HS-27A (cell line): ENCODE results near the gene CRLF2.
"Not testable (repeated sequence)": the region's sequence is repeated elsewhere in the genome, so short reads cannot be mapped to it uniquely, and the experiment has no call there.

ENCODE experiments used
- DNase-seq: peaks from one replicate; pipeline ENCODE4 v3.0.0-alpha.2; 2012; ENCODE audit warnings: low read depth, missing footprints

CRLF2 gene

GRCh38 chrX:1215123-1215823 is 2.8 kb upstream of the CRLF2 start:
- no peak for DNase-seq

DNA sequence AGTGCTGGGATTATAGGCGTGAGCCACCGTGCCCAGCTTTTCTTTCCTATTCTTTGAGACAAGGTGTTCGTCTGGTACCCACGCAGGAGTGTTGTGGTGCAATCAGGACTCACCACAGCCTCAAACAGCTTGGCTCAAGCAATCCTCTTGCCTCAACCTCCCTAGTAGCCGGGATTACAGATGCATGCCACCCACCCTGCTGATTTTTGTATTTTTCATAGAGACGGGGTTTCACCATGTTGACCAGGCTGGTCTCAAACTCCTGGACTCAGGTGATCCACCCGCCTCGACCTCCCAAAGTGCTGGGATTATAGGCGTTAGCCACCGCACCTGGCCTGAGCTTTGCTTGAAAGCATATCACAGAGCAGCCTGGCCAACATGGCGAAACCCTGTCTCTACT is 1.5 kb upstream of the CRLF2 start:
- DNase-seq = no peak

DNA sequence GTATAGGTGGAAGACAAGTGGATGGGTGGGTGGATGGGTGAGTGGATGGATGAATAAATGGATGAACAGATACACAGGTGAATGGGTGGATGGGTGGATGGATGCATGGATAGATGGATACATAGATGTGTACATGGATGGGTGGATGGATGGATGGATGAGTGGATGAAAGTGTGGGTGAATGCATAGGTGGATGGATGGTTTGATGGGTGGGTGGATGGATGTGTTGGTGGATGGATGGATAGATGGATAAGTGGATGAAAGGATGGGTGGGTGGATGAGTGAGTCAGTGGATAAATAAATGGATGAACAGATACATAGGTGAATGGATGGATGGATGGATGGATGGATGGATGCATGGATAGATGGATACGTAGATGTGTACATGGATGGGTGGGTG is 1.6 kb downstream of the CRLF2 start:
- DNase-seq = no peak

DNA sequence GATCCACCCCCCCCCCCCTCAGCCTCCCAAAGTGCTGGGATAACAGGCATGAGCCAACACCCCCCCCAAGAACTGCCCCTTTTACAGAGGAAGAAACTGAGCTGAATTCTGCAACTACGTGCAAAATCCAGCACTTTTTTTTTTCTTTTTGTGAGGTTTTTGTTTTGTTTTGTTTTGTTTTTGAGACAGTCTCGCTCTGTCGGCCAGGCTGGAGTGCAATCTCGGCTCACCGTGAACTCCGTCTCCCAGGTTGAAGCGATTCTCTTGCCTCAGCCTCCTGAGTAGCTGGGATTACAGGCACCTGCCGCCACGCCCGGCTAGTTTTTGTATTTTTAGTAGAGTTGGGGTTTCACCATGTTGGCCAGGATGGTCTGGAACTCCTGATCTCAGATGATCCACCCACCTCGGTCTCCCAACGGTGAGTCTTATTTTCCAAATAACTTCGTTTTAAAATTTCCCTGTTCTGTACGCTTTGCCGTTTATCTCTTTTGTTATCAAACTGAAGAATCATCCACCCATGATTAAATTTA is 4.9 kb downstream of the CRLF2 start:
- DNase-seq = no peak

DNA sequence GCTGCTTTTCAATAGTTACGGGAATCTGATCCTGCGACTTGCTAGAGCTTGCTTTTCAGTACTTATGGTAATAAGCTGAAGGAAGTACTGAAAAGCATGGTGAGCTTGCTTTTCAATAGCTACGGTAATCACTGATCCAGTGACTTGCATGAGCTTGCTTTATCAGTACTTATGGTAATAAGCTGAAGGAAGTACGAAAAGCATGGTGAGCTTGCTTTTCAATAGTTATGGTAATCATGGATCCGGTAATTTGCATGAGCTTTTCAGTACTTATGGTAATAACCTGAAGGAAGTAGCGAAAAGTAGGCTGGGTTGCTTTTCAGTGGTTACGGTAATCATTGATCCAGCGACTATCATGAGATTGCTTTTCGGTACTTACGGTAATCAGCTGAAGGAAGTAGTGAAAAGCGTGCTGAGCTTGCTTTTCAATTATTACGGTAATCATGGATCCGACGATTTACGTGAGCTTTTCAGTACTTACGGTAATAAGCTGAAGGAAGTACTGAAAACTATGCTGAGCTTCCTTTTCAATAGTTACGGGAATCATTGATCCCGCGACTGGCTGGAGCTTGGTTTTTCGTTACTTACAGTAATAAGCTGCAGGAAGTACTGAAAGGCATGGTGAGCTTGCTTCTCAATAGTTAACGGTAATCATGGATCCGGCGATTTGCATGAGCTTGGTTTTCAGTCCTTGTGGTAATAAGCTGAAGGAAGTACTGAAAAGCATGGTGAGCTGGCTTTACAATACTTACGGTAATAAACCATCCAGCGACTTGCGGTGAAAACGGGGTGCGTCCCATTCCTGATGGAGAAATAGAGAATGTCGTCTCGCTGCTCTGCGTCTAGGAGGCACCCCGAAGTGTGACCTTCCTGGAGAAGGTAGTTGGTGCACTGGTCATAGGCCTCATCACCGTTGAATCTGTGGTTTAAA is 6.5 kb downstream of the CRLF2 start:
- no peak for DNase-seq

DNA sequence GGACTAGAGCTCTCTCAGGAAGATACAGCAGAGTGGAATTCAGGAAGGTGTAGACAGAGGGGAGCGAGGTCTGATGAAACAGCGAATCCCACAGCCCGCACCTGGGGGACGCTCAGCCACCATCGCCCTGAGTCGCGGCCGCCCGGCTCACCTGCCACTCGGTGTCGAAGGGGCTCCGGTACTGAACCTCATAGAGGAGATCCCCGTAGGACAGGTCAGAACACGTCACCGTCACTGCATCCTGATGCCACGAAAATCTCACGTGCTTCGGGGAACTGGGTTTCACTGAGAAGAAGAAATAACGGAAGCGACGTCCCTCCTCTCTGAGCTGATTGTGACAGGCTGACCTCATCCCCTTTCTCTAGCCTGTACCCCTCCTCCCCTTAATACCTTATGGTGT is 10.2 kb downstream of the CRLF2 start:
- DNase-seq = no peak

DNA sequence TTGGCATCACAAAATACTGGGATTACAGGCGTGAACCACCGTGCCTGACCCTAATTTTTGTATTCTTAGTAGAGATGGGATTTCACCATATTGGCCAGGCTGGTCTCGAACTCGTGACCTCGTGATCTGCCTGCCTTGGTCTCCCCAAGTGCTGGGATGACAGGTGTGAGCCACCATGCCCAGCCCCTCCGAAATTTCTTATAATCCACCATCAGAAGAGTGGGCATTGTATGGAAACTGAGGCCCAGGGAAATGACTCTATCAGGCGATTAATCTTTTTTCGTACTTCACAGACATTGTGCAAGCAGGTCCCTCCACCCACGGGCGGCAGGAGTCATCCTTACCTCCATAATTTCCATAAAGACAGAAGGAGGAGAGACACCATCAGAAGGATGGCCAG is 16.0 kb downstream of the CRLF2 start:
- DNase-seq = no peak

GRCh38 chrX:1192196-1192595 is 20.3 kb downstream of the CRLF2 start:
- DNase-seq = not testable (repeated sequence)

GRCh38 chrX:1190596-1191145 is 21.8 kb downstream of the CRLF2 start:
- no peak for DNase-seq

DNA sequence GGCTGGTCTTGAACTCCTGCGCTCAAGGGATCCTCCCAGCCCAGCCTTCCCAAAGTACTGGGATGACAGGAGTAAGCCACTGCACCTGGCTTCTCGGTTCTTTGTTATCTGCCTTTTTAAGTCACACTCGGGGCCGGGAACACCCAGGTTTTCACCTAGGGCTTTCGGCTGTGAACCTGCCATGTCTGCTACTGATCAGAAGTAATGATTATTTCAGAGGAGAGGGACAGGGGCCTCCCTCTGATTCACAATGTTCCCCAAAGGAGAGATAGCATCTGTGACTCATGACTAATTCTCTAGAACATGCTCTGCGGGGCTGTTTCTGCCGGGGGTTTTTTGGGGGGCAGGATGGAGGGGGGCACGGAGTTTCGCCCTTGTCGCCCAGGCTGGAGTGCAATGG is 26.9 kb downstream of the CRLF2 start:
- no peak for DNase-seq

- DNase-seq = no peak
These were observed 30.2 kb downstream of the CRLF2 start for GRCh38 chrX:1182211-1182610.

GRCh38 chrX:1181661-1182060 is 30.8 kb downstream of the CRLF2 start:
- DNase-seq = not testable (repeated sequence)

GRCh38 chrX:1181170-1181569 is 31.3 kb downstream of the CRLF2 start:
- DNase-seq = no peak

DNA sequence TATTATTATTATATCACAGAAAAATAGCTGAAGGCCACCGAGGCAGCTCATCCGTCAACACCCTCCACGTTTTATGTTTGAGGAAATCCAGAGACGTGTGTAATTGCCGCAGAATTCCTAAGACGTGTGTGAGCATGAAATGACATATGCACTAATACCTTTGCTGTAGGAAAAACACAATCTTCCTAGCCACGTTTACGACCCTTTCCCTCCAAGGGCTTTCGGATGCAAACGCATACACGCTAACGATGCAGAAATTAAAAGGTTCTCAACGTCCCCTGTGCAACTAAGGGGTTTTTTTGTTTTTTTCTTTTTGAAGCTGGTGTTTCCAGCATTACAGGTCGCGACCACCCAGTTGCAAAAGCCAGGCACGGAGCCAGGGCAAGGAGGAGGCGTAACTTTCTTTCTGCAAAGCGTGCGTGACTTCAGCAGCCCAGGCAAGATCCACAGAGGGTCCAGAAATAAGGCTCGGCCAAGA is 33.8 kb downstream of the CRLF2 start:
- DNase-seq = no peak

- not testable (repeated sequence) for DNase-seq
These were observed 35.7 kb downstream of the CRLF2 start for GRCh38 chrX:1176531-1177320.

- not testable (repeated sequence) for DNase-seq
These were observed 37.6 kb downstream of the CRLF2 start for GRCh38 chrX:1174609-1175545.

DNA sequence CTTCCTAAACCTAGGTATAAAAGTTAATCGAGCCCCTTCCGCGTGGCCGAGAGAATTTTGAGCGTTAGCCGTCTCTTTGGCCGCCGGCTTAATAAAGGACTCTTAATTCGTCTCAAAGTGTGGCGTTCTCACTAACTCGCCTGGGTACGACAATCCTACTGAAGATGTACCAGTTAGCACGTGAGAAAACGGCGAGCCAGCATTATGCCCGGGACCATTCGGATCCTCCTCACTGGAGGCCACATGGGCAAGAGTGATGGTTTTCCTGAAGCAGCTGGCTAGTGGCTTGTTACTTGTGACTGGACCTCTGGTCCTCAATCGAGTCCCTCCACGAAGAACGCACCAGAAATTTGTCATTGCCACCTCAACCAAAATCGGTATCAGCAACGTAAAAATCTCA is 39.0 kb downstream of the CRLF2 start:
- not testable (repeated sequence) for DNase-seq

DNA sequence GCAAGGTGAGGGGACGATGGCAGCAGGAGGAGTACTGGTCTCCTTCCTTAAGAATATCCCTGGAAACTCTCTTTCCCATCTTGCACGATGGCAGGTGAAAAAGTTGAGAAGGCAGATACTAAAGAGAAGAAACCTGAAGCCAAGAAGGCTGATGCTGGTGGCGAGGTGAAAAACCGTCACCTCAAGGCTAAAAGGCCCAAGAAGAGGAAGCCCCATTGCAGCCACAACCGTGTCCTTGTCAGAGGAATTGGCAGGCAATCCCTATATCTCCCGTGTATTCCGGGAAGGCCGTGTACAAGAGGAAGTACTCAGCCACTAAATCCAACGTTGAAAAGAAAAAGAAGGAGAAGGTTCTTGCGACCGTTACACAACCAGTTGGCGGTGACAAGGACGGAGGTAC is 40.0 kb downstream of the CRLF2 start:
- DNase-seq = no peak

DNA sequence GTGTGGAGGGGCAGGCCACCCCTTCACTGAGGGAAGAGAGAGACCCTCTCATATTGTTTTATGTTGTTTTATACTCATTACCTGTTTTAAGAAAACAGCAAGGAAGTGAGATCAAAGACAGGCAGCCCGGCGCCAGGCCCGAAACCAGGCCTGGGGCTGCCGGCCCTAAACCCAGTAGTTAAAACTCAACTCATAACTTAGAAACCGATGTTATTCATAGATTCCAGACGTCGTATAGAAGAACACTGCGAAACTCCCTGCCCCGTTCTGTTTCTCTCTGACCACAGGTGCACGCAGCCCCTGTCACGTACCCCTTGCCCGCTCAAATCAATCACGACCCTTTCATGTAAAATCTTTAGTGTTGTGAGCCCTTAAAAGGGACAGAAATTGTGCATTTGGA is 40.5 kb downstream of the CRLF2 start:
- not testable (repeated sequence) for DNase-seq

DNA sequence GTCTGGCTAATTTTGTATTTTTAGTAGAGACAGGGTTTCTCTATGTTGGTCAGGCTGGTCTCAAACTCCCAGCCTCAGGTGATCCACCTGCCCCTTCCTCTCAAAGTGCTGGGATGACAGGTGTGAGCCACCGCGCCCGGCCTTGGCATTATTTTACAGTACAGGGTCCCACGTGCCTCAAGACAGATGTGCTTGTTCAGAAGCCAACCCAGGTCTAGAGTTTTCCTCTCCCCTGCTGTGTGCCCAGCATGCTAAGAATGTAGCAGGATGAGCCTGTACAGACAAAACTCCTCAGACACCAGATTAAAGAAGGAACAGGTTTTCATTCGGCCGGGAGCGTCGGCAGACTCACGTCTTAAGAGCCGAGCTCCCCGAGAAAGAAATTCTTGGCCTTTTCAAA is 42.2 kb downstream of the CRLF2 start:
- no peak for DNase-seq

DNA sequence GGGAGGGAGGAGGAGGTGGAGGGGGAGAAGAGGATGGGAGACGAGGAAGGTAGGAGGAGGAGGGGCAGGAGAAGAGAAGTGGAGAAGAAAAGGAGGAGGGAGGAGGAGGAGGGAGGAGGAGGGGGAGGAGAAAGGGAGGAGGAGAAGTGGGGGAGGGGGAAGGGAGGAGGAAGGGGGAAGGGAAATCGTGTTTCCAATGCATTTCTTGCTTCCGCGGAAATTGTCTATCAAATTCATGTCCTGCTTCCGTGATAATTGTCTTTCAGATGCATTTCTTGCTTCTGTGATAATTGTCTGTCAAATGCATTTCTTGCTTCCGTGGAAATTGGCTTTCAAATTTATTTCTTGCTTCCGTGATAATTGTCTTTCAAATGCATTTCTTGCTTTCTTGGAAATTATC is 43.3 kb downstream of the CRLF2 start:
- DNase-seq = no peak
